ENCODE results near the gene NPR3. TPM values are rescaled to one million over a fixed set of nuclear protein-coding genes. Genes with fewer than 3 reads are reported as not detected.

NPR3 gene
- polyA plus RNA-seq, 1 of the 3 experiments (the other 2 are of a cell fraction) = 35.8 TPM

GRCh38 chr5:32710550-32711361 is at the start of gene NPR3 (continued):
- TF ChIP-seq ZBTB33 (IDR thresholded peaks at IDR 0.05; ENCODE audit: borderline replicate concordance, low read depth) = no peak
- TF ChIP-seq POLR2AphosphoS5 (IDR thresholded peaks at IDR 0.05; ENCODE audit: low read depth, low read length) = peak; percentile 72; the same call in 1 of the 2 replicates
- no peak for TF ChIP-seq RFX5 (IDR thresholded peaks at IDR 0.05; ENCODE audit: low read length)
- no peak for TF ChIP-seq USF2 (IDR thresholded peaks at IDR 0.05; ENCODE audit: borderline replicate concordance, low read depth, low read length)
- TF ChIP-seq ELF1 (IDR thresholded peaks at IDR 0.05) = 0 out of 2 replicates have a peak, but pooled peaks have one; percentile 18
- TF ChIP-seq SMC3 (IDR thresholded peaks at IDR 0.05; ENCODE audit: low read depth, low read length) = no peak
- TF ChIP-seq YY1 (IDR thresholded peaks at IDR 0.05; ENCODE audit: low read depth) = no peak
- no peak for TF ChIP-seq TAF1 (IDR thresholded peaks at IDR 0.05; ENCODE audit: borderline replicate concordance, low read depth, low read length)
- TF ChIP-seq USF1 (IDR thresholded peaks at IDR 0.05; ENCODE audit: borderline replicate concordance, low read depth) = no peak

GRCh38 chr5:32664523-32664922 is 46.6 kb upstream of the NPR3 start:
- Histone ChIP-seq H3K36me3 (replicated peaks in 1 of 2; ENCODE audit: control insufficient read depth in 1 of 2, insufficient read depth in 2 of 2, low read length in 1 of 2) (no peaks in the 10 kb centered on the region), H3K9me2 (no peaks in the 10 kb centered on the region), H3K4me3 (ENCODE audit: low read depth in 2 of 2, low read length in 1 of 2) (no peak overlapping the region), H3K79me2 (ENCODE audit: insufficient read depth) (no peaks in the 10 kb centered on the region), H2AFZ (ENCODE audit: low read depth) (no peak overlapping the region), H3K27me3 (ENCODE audit: insufficient read depth) (no peaks in the 10 kb centered on the region), H3K27ac (ENCODE audit: low read depth in 2 of 2, low read length in 1 of 2) (no peak overlapping the region), H3K9me3 (no peaks in the 10 kb centered on the region; the same call in 1 of the 2 replicates), H3K4me1 (ENCODE audit: control insufficient read depth in 1 of 2, insufficient read depth in 2 of 2, low read depth in 1 of 2, low read length in 1 of 2) (no peaks in the 10 kb centered on the region), H3K9ac (no peak overlapping the region), H3F3A (replicated peaks; ENCODE audit: insufficient read depth) (no peaks in the 10 kb centered on the region), H4K20me1 (ENCODE audit: insufficient read depth) (no peaks in the 10 kb centered on the region), H3K4me2 (no peak overlapping the region)
- no peak for DNase-seq
- WGBS (ENCODE audit: low lambda C conversion rate) = 14% methylated on average over 8 of the region's 8 CpGs
- POLR2A ChIA-PET = no interaction called here
- CTCF ChIA-PET = interaction anchor here (1.0 kb wide), 1 partner anchor 177 kb away, joined by 3 read pairs; no protein-coding TSS in a partner anchor
- TF ChIP-seq EP300 (IDR thresholded peaks at IDR 0.05; ENCODE audit: borderline replicate concordance in 1 of 2, low read depth in 1 of 2, low read length in 1 of 2) (no peak), GABPA (IDR thresholded peaks at IDR 0.05; ENCODE audit: low read depth) (no peak), SMC3 (IDR thresholded peaks at IDR 0.05; ENCODE audit: low read depth, low read length) (no peak), USF1 (IDR thresholded peaks at IDR 0.05; ENCODE audit: borderline replicate concordance, low read depth) (no peak), GATA2 (CRISPR knock-in tag; IDR thresholded peaks at IDR 0.05) (no peak), NRF1 (IDR thresholded peaks at IDR 0.05; ENCODE audit: low read depth, low read length) (no peak), RFX5 (IDR thresholded peaks at IDR 0.05; ENCODE audit: low read length) (no peak), ELF1 (IDR thresholded peaks at IDR 0.05) (no peak), CHD2 (IDR thresholded peaks at IDR 0.05; ENCODE audit: low read length, partially characterized antibody) (no peak), ZBTB33 (IDR thresholded peaks at IDR 0.05; ENCODE audit: borderline replicate concordance, low read depth) (no peak), MAX (IDR thresholded peaks at IDR 0.05; ENCODE audit: low read depth) (no peak), USF2 (IDR thresholded peaks at IDR 0.05; ENCODE audit: borderline replicate concordance, low read depth, low read length) (no peak), SIN3A (IDR thresholded peaks at IDR 0.05; ENCODE audit: borderline replicate concordance, low read depth, low read length) (no peak), PBX3 (IDR thresholded peaks at IDR 0.05) (no peak)
